Suprapubic skin (tissue), 4 donors: ENCODE measurements around the gene PLCB1. TPM values are rescaled to one million over a fixed set of nuclear protein-coding genes. Genes with fewer than 3 reads are reported as not detected.

Experiments
- DNase-seq, 2 donors: peaks; one replicate each; pipeline ENCODE4 v3.0.0-alpha.2; 2019; ENCODE audit warnings: low spot score in 2 of 2
- H3K27ac ChIP-seq: fragments of 200-600 bp; sonication (generic); one replicate; pipeline ENCODE4 v1.5.1; 2019
- H3K27me3 ChIP-seq: fragments of 200-600 bp; sonication (generic); one replicate; pipeline ENCODE4 v1.5.1; 2019
- H3K36me3 ChIP-seq: fragments of 200-600 bp; sonication (generic); one replicate; pipeline ENCODE4 v1.5.1; 2019
- H3K4me1 ChIP-seq: fragments of 200-600 bp; sonication (generic); one replicate; pipeline ENCODE4 v1.5.1; 2019
- H3K4me3 ChIP-seq: fragments of 200-600 bp; sonication (generic); one replicate; pipeline ENCODE4 v1.5.1; 2019; ENCODE audit warnings: mild to moderate bottlenecking
- H3K9me3 ChIP-seq: fragments of 200-600 bp; sonication (generic); one replicate; pipeline ENCODE4 v1.5.1; 2019
- CTCF ChIP-seq, 2 donors: fragments of 200-600 bp in 1 of 2; fragments of 450-650 bp in 1 of 2; sonication (generic) in 1 of 2; IDR thresholded peaks; one replicate each; pipeline ENCODE4 v1.5.1; 2016 to 2019; ENCODE audit warnings: antibody characterized with exemption in 2 of 2, mild to moderate bottlenecking in 1 of 2, moderate library complexity in 1 of 2
- EP300 ChIP-seq: sonication (generic); formaldehyde crosslinking; IDR thresholded peaks from one replicate; pipeline ENCODE4 v1.6.1; 2017; ENCODE audit warnings: antibody characterized with exemption
- POLR2A ChIP-seq, 2 donors: fragments of 450-650 bp; IDR thresholded peaks; one replicate each; pipeline ENCODE4 v1.6.1; 2017; ENCODE audit warnings: antibody characterized with exemption in 2 of 2, mild to moderate bottlenecking in 2 of 2, moderate library complexity in 2 of 2
- POLR2AphosphoS5 ChIP-seq, 3 donors: sonication (generic); formaldehyde crosslinking; IDR thresholded peaks; one replicate each; pipeline ENCODE4 v1.6.1; 2017; ENCODE audit warnings: antibody characterized with exemption in 3 of 3
- WGBS: methylation state at CpG from one replicate; pipeline ENCODE4 v1.1.5; 2018; 5-methylcytosine and 5-hydroxymethylcytosine counted together
- total RNA-seq, 4 donors: library from RNA; depleted of rRNA; stranded (reverse); fragments of >200 nt; gene quantifications; one replicate each; pipeline ENCODE4 v1.1.0, GENCODE V29; 2016

PLCB1 gene
- total RNA-seq, 4 donors from 2014 or later = 3.9 to 15.6 (median 6.7) TPM

- Histone ChIP-seq H3K4me3 (no peak overlapping the region), H3K27me3 (no peaks in the 10 kb centered on the region), H3K36me3 (no peaks in the 10 kb centered on the region), H3K9me3 (no peaks in the 10 kb centered on the region), H3K27ac (no peak overlapping the region), H3K4me1 (no peaks in the 10 kb centered on the region)
- 84% methylated on average over 5 of the region's 5 CpGs for WGBS
- TF ChIP-seq POLR2A (IDR thresholded peaks at IDR 0.05) (no peak), EP300 (no peak), POLR2AphosphoS5 (IDR thresholded peaks at IDR 0.05) (no peak), CTCF (IDR thresholded peaks at IDR 0.05) (no peak)
- no peak for DNase-seq
These were observed 546.2 kb downstream of the PLCB1 start for GRCh38 chr20:8678098-8678776.

GRCh38 chr20:8689337-8689736 lies 557.3 kb downstream of the PLCB1 start:
- H3K27me3 ChIP-seq = no peaks in the 10 kb centered on the region
- H3K27ac ChIP-seq = no peak overlapping the region
- H3K9me3 ChIP-seq = no peaks in the 10 kb centered on the region
- no peak for DNase-seq
- no peaks in the 10 kb centered on the region for H3K4me1 ChIP-seq
- H3K4me3 ChIP-seq = no peak overlapping the region
- 100% methylated on average over 1 of the region's 1 CpG for WGBS
- H3K36me3 ChIP-seq = no peaks in the 10 kb centered on the region
- TF ChIP-seq EP300 (no peak), POLR2A (IDR thresholded peaks at IDR 0.05) (no peak), POLR2AphosphoS5 (IDR thresholded peaks at IDR 0.05) (no peak), CTCF (IDR thresholded peaks at IDR 0.05) (no peak)

- no peak overlapping the region for H3K27ac ChIP-seq
- DNase-seq = no peak
- no peak overlapping the region for H3K4me3 ChIP-seq
- TF ChIP-seq EP300 = no peak
- TF ChIP-seq POLR2AphosphoS5 (IDR thresholded peaks at IDR 0.05) = no peak
- no peak for TF ChIP-seq CTCF (IDR thresholded peaks at IDR 0.05)
- TF ChIP-seq POLR2A (IDR thresholded peaks at IDR 0.05) = no peak
- no peaks in the 10 kb centered on the region for H3K9me3 ChIP-seq
- H3K4me1 ChIP-seq = no peaks in the 10 kb centered on the region
- no peaks in the 10 kb centered on the region for H3K36me3 ChIP-seq
- no peaks in the 10 kb centered on the region for H3K27me3 ChIP-seq
These were observed 558.0 kb downstream of the PLCB1 start for GRCh38 chr20:8690074-8690473.

GRCh38 chr20:8693709-8694108 lies 561.6 kb downstream of the PLCB1 start:
- no peak for DNase-seq
- 61% methylated on average over 2 of the region's 2 CpGs for WGBS
- no peak overlapping the region for H3K4me3 ChIP-seq
- no peaks in the 10 kb centered on the region for H3K27me3 ChIP-seq
- no peak for TF ChIP-seq POLR2AphosphoS5 (IDR thresholded peaks at IDR 0.05)
- no peak for TF ChIP-seq EP300
- no peak for TF ChIP-seq POLR2A (IDR thresholded peaks at IDR 0.05)
- TF ChIP-seq CTCF (IDR thresholded peaks at IDR 0.05) = no peak
- no peaks in the 10 kb centered on the region for H3K36me3 ChIP-seq
- H3K4me1 ChIP-seq = no peaks in the 10 kb centered on the region
- H3K9me3 ChIP-seq = no peaks in the 10 kb centered on the region
- no peak overlapping the region for H3K27ac ChIP-seq

- Histone ChIP-seq H3K36me3 (no peaks in the 10 kb centered on the region), H3K4me1 (no peaks in the 10 kb centered on the region), H3K9me3 (no peaks in the 10 kb centered on the region), H3K4me3 (no peak overlapping the region), H3K27ac (no peak overlapping the region), H3K27me3 (no peaks in the 10 kb centered on the region)
- no peak for TF ChIP-seq POLR2AphosphoS5 (IDR thresholded peaks at IDR 0.05)
- no peak for TF ChIP-seq CTCF (IDR thresholded peaks at IDR 0.05)
- no peak for DNase-seq
- 89% methylated on average over 2 of the region's 2 CpGs for WGBS
These were observed 568.7 kb downstream of the PLCB1 start for GRCh38 chr20:8700756-8701155.
